ENCODE data around the gene NCK2.

- TF ChIP-seq, protein P1, sequence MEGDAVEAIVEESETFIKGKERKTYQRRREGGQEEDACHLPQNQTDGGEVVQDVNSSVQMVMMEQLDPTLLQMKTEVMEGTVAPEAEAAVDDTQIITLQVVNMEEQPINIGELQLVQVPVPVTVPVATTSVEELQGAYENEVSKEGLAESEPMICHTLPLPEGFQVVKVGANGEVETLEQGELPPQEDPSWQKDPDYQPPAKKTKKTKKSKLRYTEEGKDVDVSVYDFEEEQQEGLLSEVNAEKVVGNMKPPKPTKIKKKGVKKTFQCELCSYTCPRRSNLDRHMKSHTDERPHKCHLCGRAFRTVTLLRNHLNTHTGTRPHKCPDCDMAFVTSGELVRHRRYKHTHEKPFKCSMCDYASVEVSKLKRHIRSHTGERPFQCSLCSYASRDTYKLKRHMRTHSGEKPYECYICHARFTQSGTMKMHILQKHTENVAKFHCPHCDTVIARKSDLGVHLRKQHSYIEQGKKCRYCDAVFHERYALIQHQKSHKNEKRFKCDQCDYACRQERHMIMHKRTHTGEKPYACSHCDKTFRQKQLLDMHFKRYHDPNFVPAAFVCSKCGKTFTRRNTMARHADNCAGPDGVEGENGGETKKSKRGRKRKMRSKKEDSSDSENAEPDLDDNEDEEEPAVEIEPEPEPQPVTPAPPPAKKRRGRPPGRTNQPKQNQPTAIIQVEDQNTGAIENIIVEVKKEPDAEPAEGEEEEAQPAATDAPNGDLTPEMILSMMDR (IDR thresholded peaks at IDR 0.05) = no peak
- TF ChIP-seq POLR2A (IDR thresholded peaks at IDR 0.05) = no peak
Measured at GRCh38 chr2:105882341-105882740, 137.6 kb downstream of the NCK2 start.
